Measurements from ENCODE around the gene ZAP70. TPM values are rescaled to one million over a fixed set of nuclear protein-coding genes. Genes with fewer than 3 reads are reported as not detected.
"Not testable (repeated sequence)": the region's sequence is repeated elsewhere in the genome, so short reads cannot be mapped to it uniquely, and the experiment has no call there.

ZAP70 gene
- polyA plus RNA-seq, 1 donor (not counting 4 experiments of a cell fraction or from before 2014, with no cell fraction given) = 1.6 TPM

- no peak overlapping the region for H2AFZ ChIP-seq (ENCODE audit: control insufficient read depth, low read length)
- no peaks in the 10 kb centered on the region for H3K4me1 ChIP-seq (ENCODE audit: control insufficient read depth, extremely low read depth, insufficient read depth, low read length)
- FAIRE-seq (no peak), DNase-seq (ENCODE audit: low read depth, low spot score) (no peak)
- dilution Hi-C loops (cut with MboI; ENCODE audit: extremely low pct_ligation_motif_present, low sequenced_read_pairs) = no loop called here
- no peak overlapping the region for H3K4me3 ChIP-seq (ENCODE audit: control insufficient read depth in 2 of 3, extremely low read depth in 1 of 3, insufficient read depth in 2 of 3, low read depth in 1 of 3, low read length in 3 of 3)
- H3K9me1 ChIP-seq (ENCODE audit: control insufficient read depth, extremely low read depth, insufficient read depth, low read length) = no peaks in the 10 kb centered on the region
- TF ChIP-seq CTCF (optimal IDR thresholded peaks at IDR 0.05 in 1 of 3, IDR thresholded peaks at IDR 0.05 in 1 of 3, conservative IDR thresholded peaks at IDR 0.05 in 1 of 3; ENCODE audit: extremely low read depth in 1 of 3, insufficient read depth in 2 of 3, low read length in 3 of 3) (no peak), EZH2 (IDR thresholded peaks at IDR 0.05; ENCODE audit: low read length) (no peak)
- H3K27ac ChIP-seq (ENCODE audit: control insufficient read depth, insufficient read depth, low read length) = no peak overlapping the region
- no peaks in the 10 kb centered on the region for H3K36me3 ChIP-seq (ENCODE audit: control insufficient read depth in 2 of 2, extremely low read depth in 1 of 2, insufficient read depth in 2 of 2, low read length in 2 of 2)
- no peaks in the 10 kb centered on the region for H3K9me3 ChIP-seq (ENCODE audit: control insufficient read depth, low read depth, low read length)
- H3K27me3 ChIP-seq (ENCODE audit: control insufficient read depth, extremely low read depth, insufficient read depth, low read length) = peaks cover 4% of the 10 kb centered on the region
- H4K20me1 ChIP-seq (ENCODE audit: control insufficient read depth, extremely low read depth, insufficient read depth, low read length) = no peaks in the 10 kb centered on the region
- no peak overlapping the region for H3K9ac ChIP-seq (ENCODE audit: control insufficient read depth, extremely low read depth, insufficient read depth, low read length)
- no peaks in the 10 kb centered on the region for H3K79me2 ChIP-seq (ENCODE audit: control insufficient read depth, insufficient read depth, low read length)
- H3K4me2 ChIP-seq (ENCODE audit: control insufficient read depth, extremely low read depth, insufficient read depth, low read depth, low read length) = no peak overlapping the region
Observed at GRCh38 chr2:97708608-97709007, 4.8 kb upstream of the ZAP70 start.

GRCh38 chr2:97711394-97711711 lies 2.0 kb upstream of the ZAP70 start:
- TF ChIP-seq EZH2 (IDR thresholded peaks at IDR 0.05; ENCODE audit: low read length) (no peak), CTCF (optimal IDR thresholded peaks at IDR 0.05 in 1 of 3, IDR thresholded peaks at IDR 0.05 in 1 of 3, conservative IDR thresholded peaks at IDR 0.05 in 1 of 3; ENCODE audit: extremely low read depth in 1 of 3, insufficient read depth in 2 of 3, low read length in 3 of 3) (no peak)
- H3K9me1 ChIP-seq (ENCODE audit: control insufficient read depth, extremely low read depth, insufficient read depth, low read length) = no peaks in the 10 kb centered on the region

GRCh38 chr2:97712175-97712574 lies 1.2 kb upstream of the ZAP70 start:
- H3K9me1 ChIP-seq (ENCODE audit: control insufficient read depth, extremely low read depth, insufficient read depth, low read length); dilution Hi-C loops (cut with MboI; ENCODE audit: extremely low pct_ligation_motif_present, low sequenced_read_pairs): not testable (repeated sequence)

More at GRCh38 chr2:97711394-97711711, 2.0 kb upstream of the ZAP70 start:
- FAIRE-seq (no peak), DNase-seq (ENCODE audit: low read depth, low spot score) (no peak)
- no peak overlapping the region for H3K4me3 ChIP-seq (ENCODE audit: control insufficient read depth in 2 of 3, extremely low read depth in 1 of 3, insufficient read depth in 2 of 3, low read depth in 1 of 3, low read length in 3 of 3)
- no peaks in the 10 kb centered on the region for H4K20me1 ChIP-seq (ENCODE audit: control insufficient read depth, extremely low read depth, insufficient read depth, low read length)
- H3K27me3 ChIP-seq (ENCODE audit: control insufficient read depth, extremely low read depth, insufficient read depth, low read length) = peaks cover 4% of the 10 kb centered on the region
- no peaks in the 10 kb centered on the region for H3K36me3 ChIP-seq (ENCODE audit: control insufficient read depth in 2 of 2, extremely low read depth in 1 of 2, insufficient read depth in 2 of 2, low read length in 2 of 2)
- no peaks in the 10 kb centered on the region for H3K79me2 ChIP-seq (ENCODE audit: control insufficient read depth, insufficient read depth, low read length)
- H3K27ac ChIP-seq (ENCODE audit: control insufficient read depth, insufficient read depth, low read length) = no peak overlapping the region
- H3K4me1 ChIP-seq (ENCODE audit: control insufficient read depth, extremely low read depth, insufficient read depth, low read length) = peaks cover 5% of the 10 kb centered on the region
- H3K9ac ChIP-seq (ENCODE audit: control insufficient read depth, extremely low read depth, insufficient read depth, low read length) = no peak overlapping the region
- dilution Hi-C loops (cut with MboI; ENCODE audit: extremely low pct_ligation_motif_present, low sequenced_read_pairs) = no loop called here
- H3K4me2 ChIP-seq (ENCODE audit: control insufficient read depth, extremely low read depth, insufficient read depth, low read depth, low read length) = no peak overlapping the region
- no peak overlapping the region for H2AFZ ChIP-seq (ENCODE audit: control insufficient read depth, low read length)
- H3K9me3 ChIP-seq (ENCODE audit: control insufficient read depth, low read depth, low read length) = no peaks in the 10 kb centered on the region

More at GRCh38 chr2:97712175-97712574, 1.2 kb upstream of the ZAP70 start:
- H3K27ac ChIP-seq (ENCODE audit: control insufficient read depth, insufficient read depth, low read length); H3K4me1 ChIP-seq (ENCODE audit: control insufficient read depth, extremely low read depth, insufficient read depth, low read length); H3K4me3 ChIP-seq (ENCODE audit: control insufficient read depth in 2 of 3, extremely low read depth in 1 of 3, insufficient read depth in 2 of 3, low read depth in 1 of 3, low read length in 3 of 3); H3K27me3 ChIP-seq (ENCODE audit: control insufficient read depth, extremely low read depth, insufficient read depth, low read length); H2AFZ ChIP-seq (ENCODE audit: control insufficient read depth, low read length); H3K36me3 ChIP-seq (ENCODE audit: control insufficient read depth in 2 of 2, extremely low read depth in 1 of 2, insufficient read depth in 2 of 2, low read length in 2 of 2); FAIRE-seq; H3K4me2 ChIP-seq (ENCODE audit: control insufficient read depth, extremely low read depth, insufficient read depth, low read depth, low read length); H4K20me1 ChIP-seq (ENCODE audit: control insufficient read depth, extremely low read depth, insufficient read depth, low read length); H3K79me2 ChIP-seq (ENCODE audit: control insufficient read depth, insufficient read depth, low read length); H3K9me3 ChIP-seq (ENCODE audit: control insufficient read depth, low read depth, low read length); DNase-seq (ENCODE audit: low read depth, low spot score); H3K9ac ChIP-seq (ENCODE audit: control insufficient read depth, extremely low read depth, insufficient read depth, low read length): not testable (repeated sequence)

Data from keratinocyte (primary cell).